ENCODE data around the gene ASF1B.
"Not testable (repeated sequence)": the region's sequence is repeated elsewhere in the genome, so short reads cannot be mapped to it uniquely, and the experiment has no call there.

Gene ASF1B

DNA sequence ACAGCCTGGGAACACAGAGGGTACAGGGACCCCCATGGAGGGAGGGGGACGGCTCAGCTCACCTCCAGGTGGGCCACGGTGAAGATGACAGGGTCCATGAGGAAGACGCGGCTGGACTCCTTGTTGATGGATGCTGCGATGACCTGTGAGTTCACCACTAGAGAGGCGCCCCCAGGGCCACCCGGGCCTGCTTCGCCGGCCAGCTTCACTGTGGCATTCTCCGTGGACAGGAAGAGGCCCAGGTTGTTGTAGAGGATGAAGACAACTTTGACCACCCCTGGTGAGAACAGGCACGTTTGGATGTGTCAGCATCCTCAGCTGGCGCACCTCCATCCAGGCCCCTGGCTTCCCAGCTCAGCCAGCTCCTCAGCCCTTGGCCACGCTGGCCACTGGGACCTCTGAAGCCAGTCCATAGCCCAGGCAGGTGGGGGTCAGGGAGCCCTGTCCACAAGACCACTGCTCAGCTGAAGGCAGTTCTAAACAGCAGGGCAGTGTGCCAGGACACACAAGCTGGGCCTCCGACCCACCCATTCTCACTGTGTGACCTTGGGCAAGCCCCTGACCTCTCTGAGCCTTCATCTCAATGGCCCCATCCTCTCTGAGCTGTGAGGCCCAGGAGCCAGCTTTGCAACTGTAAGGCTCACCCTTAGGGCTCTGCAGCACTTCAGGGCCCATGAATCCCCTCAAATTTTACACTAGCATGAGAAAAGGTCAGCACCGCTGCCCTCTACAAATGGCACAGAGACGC is 22.1 kb upstream of the ASF1B start:
- no peak for DNase-seq

DNA sequence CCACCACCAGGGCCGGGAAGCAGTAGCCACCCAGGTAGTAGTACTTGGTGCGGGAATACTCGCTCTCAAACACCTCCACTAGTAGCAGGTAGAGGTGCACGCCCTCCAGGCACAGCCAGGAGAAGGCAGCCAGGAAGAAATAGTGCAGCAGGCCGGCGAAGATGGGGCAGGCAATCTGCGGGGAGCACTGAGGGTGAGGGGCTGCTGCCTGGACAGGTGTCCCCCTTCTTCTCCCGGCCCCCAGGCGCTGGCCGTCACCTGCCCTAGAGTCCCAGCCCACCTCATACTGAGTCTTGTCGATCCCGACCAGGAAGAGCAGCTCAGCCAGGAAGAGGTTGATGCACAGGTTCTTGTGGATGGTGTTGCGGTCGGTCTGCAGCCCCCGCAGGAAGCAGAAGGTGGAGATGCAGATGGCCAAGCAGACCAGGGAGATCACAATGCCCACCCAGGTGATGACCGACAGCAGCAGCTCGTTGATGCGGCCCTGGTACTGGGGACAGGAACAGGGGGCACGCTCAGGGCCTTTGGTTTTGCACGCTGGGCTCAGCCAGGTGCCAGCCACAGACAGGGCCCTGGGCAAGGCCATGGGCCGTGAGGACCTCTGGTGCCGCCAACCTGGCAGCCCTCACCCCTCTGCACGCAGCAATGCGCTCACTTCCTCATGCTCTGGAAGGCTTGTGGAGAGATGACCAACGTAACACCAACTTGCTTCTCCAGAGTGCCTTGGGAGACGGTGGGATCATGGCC is 20.8 kb upstream of the ASF1B start:
- DNase-seq = no peak

DNA sequence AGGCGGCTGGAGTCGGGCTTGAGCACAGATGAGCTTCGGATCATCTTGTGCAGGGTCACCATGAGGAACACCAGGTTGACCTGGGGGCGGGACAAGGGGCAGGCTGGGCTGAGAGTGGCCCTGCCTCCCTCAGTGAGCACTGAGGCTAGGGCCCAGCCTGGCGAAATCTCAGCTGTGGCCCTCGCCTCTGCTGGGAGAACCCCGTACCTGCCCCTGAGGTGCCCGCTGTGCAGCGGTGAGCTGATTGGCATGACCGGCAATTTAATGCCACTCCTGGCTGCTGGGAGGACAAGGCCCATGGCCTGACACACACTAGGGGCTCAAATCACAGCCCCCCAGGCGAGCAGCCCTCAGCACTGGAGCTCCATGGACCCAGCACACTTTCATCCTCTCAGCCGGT is 19.7 kb upstream of the ASF1B start:
- no peak for DNase-seq

DNA sequence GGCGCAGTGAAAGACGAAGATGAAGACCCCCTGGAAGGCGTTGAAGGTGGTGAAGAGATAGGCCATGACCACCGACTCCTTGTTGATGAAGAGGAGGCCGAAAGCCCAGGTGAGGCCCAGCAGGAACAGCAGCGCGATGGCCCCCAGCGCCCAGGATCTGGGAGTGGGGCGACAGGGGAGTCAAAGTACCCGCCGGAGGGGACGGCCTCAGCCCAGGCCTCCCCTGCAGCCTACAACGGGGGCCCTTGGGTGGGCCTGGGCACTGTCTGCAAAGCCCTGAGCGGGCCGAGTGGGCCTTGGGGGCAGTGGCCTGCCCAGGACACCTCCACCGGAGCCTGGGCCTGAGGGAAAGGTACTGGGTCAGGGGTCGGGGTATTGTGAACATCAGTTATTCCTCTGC is 19.0 kb upstream of the ASF1B start:
- no peak for DNase-seq

DNA sequence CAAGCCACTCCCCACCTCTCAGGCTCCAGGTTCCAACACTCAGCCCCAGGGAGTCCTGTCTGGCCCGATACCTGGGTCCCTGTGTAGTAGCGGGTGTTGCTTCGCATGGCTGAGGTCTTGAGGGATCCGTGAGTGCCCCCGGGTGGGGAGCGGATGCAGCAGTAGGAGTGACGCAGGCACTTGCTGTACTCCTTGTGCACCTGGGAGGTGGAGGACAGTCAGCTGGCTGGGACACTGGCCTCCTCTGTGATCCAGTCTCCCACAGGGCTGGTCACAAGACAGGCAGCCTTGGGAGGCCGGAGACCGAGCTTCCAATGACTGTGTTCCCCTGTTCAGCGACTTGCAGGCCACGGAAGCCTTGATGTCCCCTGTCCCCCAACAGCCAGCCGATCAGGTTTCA is 16.3 kb upstream of the ASF1B start:
- no peak for DNase-seq

DNA sequence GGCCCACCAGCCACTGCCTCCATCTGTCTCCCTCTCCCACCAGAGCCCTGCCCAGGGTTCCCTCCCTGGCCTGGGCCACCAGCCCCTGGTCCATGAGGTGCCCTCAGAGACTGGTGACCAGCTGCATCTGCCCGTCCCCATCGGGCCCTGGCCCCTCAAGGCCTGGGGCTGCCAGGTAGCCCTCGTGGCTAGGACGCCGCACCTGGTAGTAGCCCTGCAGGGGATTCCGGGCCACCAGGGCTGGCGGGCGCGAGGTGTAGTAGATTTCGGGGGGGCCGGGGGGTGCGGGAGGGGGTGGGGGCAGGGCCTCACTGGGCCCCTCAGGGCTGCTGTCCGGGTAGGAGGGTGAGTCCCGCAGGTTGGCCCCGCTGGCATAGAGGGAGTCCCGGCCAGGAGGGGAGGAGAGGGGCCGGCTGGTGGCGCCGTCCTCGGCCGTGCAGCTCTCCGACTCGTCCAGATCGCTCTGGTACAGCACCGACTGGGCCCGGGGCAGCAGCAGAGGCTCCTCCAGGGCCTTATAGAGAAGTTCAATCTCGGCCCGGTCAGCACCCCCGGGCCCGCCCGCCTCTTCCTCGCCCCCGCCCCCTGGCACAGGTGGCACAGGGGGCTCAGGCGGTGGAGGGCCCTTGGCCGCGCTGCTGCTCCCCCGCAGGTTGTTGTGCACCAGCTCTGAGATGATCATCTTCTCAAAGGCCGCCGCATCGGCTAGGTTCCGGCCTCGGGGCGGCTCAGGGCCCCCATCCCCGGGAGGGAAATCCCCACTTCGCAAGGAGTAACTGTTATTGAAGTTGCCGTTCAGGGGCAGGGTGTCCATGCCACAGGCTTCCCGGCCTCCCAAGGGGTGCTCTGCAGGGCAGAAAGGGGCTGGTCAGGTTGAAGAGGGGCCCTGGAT is 14.6 kb upstream of the ASF1B start:
- DNase-seq = no peak

DNA sequence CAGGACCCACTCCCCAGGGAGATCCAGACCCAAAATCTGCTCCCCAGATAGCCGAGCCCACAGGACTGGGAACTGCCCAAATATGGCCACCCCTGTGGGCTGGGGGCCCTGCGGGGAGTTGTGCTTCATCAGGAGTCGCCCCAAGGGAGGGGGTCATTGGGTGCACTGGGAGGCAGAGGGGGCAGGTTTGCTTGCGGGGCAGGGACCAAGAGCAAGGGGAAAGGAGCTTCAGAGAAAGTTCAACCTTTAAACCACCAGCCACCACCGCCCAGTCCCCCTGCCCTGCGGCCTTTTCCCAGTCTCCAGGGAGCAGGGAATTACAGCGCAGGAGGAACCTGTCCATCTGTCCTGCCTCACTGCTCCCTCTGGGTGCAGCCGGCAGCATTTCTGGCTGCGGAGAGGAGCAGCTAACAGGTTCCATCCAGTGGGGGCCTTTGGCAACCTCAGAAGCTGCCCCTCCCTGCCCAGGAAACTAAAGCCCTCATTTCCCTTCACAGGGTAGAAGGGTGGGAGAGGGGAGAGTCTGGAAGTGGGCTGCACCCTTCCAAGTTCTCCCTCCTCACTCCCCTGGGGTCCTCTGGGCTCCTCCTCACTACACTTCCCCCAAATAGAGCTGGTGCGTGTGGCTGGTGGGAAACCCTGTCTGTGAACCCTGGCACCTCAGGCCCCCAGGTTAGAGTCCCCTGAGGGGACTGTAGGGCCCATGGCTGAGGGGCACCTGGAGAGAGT is 13.8 kb upstream of the ASF1B start:
- no peak for DNase-seq

DNA sequence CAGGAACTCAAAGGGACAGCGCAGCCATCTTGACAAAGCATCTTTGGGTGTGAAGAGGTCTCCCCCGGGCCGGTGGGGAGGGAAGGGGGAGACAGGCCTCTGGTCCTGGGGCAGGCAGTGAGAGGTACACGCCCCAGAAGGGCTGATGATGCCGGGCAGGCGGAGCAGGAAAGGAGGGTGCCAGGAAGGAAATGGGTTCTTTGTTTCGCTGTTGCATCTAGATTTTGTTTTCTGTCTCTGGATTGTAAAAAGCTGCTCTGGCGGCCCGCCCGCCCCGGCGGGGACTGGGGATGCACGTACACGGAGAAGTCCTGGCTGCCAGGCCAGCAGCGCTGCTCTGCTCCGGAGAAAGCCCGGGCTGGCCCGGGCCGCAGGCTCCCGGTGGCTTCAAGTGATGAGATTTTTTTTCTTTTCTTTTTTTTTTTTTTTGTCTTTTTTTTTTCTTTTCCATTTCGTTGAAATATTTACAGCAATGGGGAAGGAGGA is 13.2 kb upstream of the ASF1B start:
- DNase-seq = no peak

DNA sequence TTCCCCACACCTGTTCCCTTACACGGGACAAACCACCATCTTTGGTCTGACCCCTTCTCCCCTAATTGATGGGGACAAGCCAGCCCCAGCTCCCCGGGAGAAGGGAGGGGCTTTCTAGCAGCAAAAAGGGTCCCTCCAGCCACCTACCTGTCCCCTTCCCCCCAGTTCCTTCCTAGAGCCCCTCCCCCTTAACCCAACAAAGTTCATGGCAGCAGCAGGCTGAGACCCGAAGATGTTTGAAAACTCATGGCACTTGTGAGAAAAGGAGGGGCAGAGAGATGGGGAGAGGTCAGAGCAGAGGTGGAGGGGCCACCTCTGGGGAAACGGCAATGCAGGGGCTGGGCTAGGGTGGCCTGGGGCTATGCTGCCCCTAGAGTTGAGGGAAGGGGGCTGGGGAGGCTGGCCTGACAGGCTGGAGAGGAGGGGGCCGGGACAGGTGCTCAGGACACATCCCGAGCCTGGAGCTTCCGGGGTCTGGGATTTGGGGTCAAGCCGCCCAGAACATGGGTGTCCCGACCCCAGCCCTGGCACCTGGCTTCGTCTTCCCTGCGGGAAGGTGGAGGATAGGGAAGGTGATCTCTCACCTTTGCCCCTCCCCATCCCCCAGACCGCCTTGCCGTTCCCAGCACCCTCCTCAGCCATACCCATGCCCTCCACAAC is 12.5 kb upstream of the ASF1B start:
- DNase-seq = no peak

DNA sequence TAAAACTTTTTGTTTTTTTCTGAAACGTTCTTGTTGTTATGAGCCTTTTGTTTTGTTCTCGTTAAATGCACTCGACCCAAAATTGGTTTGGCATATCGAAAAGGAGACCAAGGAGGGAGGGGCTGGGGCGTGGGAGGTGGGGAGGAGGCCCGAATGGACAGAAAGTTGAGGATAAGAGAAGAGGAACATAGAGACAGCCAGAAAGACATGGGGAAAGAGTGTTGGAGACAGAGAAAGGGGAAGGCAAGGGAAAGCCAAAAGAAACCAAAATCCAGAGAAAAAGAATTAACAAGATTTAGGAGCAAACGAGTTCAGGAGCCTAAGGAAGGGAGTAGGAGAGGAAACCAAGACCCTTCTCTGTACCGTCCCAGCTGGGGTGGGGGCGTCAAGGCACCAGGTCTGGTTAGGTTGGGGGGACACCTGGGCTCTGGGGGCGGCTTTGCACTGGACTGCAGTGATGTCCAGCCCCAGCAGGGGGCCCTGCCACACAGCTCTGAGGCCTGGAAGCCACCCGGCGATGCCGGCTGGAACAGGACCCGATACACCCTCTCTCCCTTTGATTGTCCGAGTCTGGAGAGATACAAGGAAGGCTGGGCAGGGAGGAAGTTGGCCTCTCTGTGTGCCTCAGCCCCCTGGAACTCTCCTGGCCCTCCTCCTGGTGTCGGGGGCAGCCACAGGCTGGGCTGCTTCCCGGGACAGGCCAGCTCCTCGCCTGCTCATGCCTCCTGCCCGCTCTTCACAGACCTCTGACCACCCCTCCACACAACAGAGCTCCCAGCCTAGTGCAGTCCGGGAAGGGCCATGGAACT is 11.6 kb upstream of the ASF1B start:
- DNase-seq = peak; percentile 17

DNA sequence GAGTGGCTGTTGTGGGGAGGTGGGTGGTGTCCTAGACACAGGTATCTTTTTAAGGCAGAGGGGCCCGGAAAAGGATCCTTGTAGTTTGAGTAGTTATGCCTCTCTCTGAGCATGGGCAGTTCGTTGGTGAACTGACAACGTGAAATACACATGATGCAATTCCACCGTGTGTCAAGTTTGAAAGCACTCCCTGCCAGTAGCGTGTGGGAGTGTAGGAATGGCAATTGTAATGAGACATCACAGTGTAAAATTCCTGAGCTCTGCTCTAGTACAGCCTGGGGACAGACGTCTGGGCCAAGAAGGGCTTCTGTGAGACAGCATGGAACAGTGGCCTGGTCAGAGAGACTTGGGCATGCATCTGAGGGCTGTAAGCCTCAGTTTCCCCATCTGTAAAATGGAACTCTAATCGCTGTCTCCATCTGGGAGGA is 10.4 kb upstream of the ASF1B start:
- no peak for DNase-seq

DNA sequence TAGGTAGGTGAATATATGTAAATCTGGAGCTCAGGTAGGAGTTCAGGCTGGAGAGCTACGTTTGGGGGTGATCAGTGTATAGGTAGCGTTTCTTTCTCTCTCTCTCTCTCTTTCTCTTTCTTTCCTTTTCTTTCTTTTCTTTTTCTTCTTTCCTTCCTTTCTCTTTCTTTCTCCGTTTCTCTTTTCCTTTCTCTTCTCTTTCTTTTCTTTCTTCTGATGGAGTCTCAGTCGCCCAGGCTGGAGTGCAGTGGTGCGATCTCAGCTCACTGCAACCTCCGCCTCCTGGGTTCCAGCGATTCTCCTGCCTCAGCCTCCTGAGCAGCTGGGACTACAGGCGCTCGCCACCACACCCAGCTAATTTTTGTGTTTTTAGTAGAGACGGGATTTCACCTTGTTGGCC is 9.8 kb upstream of the ASF1B start:
- not testable (repeated sequence) for DNase-seq

DNA sequence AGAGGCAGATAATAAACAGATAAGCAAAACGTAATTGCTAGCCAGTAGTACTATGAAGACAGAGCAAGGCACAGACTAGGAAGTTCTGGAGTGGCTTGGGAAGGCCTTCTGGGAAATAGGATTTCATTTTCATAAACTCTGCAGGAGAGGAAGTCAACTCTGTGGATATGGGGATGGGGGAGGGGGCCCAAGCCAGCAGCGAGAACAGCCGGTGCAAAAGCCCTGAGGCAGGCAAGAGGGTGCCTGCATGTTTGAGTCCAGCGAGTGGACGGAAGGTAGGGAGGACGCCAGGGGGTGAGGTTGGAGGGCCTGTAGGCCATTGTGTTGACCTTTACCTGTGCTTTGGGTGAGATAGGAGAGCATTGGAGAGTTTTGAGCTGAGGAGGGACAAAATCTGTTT is 9.0 kb upstream of the ASF1B start:
- DNase-seq = no peak

DNA sequence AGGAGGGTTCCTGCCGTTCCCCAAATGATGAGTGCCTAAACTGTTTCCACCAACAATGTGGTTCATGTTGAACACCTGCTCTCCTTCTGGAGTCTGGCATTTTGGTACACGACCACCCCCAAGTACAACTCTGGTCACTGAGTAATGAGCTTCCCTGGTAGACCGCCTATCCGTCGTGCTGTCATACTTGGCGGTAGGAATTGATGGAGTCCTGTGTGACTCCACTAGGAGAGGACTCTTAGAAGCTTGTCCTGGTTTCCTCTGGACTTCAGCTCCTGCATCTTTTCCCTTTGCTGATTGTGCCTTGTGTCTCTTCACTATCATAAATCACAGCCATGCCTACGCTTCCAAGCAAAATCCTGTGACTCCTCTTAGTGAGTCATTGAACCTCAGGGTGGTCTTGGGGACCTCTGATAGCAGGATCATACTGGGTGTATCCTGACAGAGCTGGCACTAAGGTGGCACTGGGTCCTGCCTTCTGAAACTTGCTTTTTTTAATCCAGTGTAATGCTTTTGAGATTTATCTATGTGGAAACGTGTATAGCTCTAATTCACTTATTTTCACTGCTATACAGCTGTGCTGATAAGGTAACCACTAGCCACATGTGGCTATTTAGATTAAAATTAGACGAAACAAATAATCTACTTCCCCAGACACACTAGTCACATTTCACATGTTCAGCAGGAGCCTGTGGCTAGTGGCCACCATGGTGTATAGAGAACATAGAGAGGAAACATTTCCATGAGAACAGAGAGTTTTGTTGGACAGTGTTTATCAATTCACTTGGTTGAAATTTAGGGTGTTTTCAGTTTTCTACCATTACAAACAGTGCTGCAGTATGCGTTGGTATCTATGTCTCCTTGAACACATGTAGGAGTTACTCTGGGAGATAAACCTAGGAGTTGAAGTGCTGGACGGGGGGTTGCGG is 6.1 kb upstream of the ASF1B start:
- no peak for DNase-seq

DNA sequence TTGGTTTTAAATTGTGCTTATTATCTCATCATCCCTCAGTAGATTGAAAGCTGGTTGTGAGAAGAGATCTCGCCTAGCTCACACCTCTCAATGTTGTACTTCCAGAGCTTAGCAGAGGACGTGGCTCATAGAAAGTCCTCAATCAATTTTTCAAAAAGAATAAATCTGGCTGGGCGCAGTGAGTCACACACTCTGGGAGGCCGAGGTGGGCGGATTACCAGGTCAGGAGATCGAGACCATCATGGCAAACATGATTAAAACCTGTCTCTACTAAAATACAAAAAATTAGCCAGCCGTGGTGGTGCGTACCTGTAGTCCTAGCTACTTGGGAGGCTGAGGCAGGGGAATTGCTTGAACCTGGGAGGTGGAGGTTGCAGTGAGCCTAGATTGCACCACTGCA is 4.7 kb upstream of the ASF1B start:
- no peak for DNase-seq

DNA sequence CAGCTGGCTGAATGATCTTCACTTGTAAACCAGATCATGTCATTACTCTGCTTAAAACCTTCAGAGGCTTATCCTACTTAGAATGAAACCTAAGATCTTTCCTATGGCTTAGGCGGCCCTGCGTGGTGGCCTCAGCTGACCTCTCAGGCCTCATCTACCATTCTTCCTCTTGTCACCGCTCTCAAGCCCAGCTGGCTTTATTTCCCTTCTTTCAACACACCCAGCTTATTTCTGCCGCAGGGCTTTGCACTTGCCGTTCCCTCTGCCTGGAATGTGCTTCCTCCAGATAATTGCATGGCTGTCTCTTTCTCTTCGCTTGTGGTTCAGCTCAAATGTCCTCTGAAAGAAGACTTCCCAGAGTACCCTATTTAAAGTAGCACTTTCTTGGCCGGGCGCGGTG is 3.6 kb upstream of the ASF1B start:
- no peak for DNase-seq

DNA sequence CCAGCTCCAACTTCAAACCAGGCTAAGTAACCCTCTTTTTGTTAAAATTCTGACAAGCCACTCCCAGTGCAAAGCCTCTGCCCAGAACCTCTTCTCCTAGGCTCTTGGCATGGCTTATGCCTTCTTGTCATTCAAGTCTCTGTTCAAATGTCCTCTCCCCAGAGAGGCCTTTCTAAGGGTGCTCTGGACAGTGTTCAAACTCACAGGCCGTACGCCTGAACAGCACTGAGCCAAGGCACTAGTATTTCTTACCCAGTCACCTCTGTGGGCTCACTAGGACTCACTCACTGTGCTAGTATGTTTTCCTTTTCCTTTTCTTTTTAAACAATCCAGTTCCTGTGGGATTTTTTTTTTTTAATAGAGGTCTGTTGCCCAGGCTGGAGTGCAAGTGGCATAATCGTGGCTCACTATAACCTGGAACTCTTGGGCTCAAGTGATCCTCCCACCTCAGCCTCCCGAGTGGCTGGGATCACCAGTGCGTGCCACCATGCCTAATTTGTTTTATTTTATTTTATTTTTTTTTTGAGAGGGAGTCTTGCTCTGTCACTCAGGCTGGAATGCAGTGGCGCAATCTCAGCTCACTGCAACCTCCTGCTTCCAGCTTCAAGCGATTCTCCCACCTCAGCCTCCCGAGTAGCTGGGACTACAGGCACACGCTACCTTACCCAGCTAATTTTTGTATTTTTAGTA is 2.3 kb upstream of the ASF1B start:
- DNase-seq = no peak

DNA sequence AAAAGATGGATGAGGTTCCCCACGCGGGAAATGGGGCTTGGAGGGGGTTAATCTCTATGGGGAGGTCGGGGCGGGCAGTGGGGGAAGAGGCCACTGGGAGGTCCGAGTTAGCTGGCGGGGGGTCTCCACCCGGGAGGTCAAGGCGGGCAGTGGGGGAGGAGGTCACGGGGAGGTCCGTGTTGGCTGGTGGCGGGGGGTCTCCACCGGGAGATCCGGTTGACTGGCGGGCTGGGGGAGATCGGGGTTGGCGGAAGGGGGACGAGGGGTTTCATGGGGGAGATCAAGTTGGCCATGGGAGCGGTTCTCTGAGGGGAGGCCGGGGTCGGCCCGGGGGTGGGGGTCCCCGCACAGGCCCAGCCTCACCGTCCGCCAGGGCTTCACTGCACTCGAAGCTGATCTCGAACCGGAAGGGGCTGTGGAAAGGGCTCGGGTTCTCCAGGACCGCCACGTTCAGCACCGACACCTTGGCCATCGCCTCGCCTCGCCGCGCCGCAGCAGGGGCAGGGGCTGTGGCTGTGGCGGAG is 342 bp downstream of the ASF1B start:
- no peak for DNase-seq

DNA sequence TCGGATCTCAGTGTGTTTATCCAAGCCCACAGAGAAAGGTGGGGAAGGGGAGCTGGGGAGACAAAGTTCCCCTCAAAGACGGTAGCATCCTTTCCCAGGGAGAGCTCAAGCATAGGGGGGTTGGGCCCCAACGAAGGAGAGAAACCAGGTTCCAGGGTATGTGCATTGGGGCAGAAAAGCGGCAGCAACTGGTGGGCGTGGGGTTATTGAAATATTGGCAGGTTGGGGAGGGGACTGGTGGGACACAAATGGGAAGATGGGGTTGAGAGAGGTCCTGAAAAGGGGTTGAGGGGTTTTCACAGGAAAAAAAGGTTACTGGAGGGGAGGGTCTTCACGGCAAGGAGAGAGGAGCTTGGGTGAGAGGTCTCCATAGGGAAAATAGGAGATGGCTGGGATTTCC is 1.0 kb downstream of the ASF1B start:
- DNase-seq = no peak
